HL-60/S4 treated with phorbol 12-myristate 13-acetate at 8.2 ng/mL for 4 days and 3 days (cell line): ENCODE data around the gene SMAD6.

Experiments
- in situ Hi-C: fragments of 300-500 bp; cut with MboI; formaldehyde crosslinking; loops from 2 replicates; pipeline ENCODE4 v1.15.0; 2022; ENCODE audit warnings: low sequenced_read_pairs

Gene SMAD6

DNA sequence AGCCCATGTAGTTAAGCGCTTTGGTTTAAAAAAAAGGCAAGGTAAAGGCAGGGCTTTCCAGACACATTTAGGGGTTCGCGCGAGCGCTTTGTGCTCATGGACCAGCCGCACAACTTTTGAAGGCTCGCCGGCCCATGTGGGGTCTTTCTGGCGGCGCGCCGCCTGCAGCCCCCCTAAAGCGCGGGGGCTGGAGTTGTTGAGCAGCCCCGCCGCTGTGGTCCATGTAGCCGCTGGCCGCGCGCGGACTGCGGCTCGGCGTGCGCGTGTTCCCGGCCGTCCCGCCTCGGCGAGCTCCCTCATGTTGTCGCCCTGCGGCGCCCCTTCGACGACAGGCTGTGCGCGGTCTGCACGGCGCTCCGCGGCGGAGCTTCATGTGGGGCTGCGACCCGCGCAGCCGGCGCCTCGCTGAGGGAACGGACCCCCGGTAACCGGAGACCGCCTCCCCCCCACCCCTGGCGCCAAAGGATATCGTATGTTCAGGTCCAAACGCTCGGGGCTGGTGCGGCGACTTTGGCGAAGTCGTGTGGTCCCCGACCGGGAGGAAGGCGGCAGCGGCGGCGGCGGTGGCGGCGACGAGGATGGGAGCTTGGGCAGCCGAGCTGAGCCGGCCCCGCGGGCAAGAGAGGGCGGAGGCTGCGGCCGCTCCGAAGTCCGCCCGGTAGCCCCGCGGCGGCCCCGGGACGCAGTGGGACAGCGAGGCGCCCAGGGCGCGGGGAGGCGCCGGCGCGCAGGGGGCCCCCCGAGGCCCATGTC is 927 bp downstream of the SMAD6 start:
- in situ Hi-C loops, result no loop called here

DNA sequence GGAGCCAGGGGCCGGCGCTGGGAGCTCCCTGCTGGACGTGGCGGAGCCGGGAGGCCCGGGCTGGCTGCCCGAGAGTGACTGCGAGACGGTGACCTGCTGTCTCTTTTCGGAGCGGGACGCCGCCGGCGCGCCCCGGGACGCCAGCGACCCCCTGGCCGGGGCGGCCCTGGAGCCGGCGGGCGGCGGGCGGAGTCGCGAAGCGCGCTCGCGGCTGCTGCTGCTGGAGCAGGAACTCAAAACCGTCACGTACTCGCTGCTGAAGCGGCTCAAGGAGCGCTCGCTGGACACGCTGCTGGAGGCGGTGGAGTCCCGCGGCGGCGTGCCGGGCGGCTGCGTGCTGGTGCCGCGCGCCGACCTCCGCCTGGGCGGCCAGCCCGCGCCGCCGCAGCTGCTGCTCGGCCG is 1.5 kb downstream of the SMAD6 start:
- in situ Hi-C loops, result no loop called here

DNA sequence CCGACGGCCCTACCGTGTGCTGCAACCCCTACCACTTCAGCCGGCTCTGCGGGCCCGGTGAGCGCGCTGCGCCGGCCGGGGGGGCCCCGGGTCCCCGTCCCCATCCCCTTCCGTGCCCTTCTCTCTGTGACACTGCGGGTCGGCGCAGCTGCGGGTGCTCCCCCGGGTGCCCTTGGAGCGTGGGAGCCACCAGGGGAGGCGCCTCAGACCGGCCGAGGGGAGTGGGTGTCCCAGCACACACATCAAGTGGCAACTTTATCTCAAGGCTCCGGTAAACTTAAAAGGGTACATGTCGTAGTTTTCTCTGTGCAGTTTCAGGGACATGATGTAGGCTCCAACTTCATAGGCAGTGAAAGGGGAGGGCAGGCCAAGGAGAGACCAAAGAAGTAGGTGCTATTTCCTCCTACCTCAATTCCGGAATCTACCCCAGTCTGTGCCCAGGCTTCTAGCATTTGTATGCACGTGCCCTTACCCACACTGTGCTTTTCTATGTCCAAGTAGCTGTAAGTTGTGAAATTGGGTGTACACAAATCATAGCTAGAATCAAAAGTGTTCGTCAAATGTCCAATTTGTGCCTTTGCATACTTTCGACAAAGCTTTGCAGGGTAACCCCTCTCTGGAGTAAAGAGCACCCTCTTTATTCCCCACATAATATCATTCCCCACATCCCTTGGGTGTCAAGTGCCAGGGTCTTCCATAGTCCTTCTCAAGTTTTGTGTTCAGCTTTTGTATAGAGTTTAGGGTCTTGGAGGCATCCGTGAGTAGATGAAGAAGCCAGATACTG is 2.2 kb downstream of the SMAD6 start:
- in situ Hi-C loops, result no loop called here

DNA sequence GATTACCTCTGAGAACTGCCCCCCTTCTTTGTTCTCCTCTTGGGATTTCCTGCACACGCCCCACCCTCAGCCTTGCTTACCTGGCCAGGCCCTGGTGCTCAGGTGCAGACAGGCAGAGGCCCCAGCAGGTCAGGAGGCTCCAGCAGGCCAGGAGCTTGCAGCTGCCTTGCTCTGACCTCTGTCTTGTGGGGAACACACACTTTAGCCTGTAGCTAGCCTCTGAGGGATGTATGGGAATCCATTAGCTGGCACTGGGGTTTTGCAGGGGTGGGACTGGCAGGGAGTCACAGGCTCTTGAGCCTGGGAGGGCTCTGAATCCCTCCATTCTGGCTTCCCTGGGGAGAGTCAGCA is 2.7 kb downstream of the SMAD6 start:
- in situ Hi-C loops, result no loop called here

DNA sequence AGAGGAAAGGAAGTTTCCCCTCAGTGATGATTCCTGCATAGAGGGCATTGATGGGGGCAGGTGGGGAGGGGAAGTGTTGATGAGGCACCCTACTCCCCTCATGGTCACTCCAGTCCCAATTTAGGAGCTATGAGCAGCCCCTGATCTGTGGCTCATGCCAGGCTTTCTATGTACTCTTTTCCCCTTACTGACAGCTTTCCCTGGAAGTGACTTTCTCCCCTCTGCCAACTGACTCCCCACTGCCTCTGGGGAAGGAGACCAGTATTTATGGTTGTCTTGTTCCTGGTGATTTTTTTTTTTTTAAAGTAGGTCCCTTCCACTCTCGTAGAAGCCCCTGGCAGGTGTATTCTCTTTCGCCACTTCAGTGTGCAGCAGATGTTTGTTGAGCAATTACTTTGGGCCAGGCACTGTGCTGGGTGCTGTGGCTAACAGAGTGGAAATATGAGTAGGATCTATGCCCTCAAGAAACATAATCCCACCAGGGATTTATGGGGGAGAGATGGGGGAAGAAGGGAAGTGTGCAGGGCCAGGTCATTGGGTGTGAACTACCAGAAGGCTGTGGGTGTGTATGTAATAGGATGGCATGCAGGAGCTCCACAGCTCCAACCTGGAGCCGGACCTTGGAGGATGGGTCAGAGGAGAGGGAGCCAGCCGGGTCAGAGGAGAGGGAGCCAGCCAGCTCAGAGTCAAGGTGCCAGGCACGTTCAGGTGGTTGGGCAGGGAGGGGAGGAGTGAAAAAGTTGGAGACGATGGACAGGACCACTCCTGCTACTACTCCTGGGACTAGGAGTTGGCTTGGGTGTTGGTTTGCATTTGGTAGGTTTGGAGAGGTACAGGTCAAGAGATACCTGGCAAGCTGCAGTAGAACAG is 3.5 kb downstream of the SMAD6 start:
- in situ Hi-C loops, result no loop called here

DNA sequence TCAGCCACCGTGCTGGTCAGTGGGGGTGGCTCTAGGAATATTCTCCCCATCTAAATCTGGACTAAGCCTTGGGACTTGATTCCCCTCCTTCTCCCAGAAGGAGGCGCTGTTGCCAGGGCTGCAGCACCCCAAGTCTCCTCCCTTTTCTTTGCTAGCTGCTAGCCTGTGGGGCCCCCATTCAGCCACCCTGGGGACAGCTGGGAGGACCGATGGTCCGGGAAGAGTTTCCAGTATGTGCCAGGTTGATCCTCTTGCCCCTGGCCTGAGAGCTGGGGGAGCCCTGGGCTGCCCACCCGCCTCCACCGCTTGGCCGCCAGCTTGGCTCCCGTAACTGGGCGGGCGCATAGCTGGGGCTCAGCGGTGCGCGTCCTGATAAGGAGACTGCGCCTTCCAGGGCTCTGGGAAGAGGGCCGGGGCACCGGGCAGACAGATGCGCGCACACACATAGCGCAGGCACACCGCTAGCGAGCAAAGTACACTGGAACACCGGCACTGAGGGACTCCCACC is 4.2 kb downstream of the SMAD6 start:
- in situ Hi-C loops, result no loop called here

DNA sequence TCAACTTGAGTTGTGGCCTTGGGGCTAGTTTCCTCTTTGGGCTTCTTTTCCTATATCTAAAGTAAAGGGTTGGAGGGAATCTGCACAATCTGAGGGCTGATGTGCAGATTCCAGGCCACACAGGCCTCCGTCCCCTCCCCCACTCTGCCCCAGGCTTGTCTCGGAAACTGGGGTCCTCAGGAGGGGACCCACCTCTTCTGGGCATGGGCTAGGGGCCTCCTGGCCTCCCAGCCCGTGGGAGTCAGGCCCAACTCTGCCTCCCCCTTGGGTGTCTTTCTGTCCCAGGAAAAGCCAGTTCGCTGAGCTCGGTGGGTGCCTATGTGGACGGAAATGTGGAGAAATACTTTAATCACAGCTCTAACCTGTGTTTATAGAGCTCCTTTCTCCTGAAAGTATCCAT is 4.8 kb downstream of the SMAD6 start:
- in situ Hi-C loops, result no loop called here

DNA sequence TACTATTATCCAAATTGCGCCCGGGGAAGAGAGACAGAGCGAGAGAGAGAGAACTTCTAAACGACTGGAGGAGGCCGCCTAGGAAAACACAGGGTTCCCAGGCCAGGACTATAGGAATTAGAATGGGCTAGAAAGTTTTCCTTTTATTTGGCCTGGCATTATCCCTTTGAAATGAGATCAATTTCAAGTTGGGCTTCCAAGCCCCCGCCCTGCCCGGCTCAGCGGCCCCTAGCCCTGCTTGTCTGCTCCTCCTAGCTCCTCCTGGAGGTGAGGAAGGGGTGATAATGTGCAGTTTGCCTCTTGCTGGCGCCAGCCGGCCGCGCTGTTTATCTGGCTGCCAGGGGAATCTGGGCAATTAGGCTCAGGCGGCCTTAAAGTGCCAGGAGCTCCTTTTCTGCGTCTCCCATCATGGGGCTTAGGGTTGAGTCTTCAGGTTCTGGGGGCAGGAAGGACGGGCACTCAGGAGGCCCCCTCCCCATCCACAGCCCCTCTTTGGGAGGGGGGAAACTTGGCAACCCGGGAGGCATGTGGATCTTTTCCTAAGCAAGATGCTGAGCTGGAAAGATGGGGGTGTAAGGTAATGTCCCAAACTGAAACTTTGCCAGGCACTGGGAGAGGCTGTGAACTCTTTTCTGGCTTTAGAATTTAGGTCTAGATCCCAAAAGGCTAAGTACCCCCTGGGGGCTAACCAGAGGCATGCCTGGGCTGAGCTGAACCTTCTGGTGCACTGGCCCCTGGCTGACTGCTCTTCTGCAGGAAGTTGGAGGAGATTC is 5.5 kb downstream of the SMAD6 start:
- in situ Hi-C loops, result no loop called here

DNA sequence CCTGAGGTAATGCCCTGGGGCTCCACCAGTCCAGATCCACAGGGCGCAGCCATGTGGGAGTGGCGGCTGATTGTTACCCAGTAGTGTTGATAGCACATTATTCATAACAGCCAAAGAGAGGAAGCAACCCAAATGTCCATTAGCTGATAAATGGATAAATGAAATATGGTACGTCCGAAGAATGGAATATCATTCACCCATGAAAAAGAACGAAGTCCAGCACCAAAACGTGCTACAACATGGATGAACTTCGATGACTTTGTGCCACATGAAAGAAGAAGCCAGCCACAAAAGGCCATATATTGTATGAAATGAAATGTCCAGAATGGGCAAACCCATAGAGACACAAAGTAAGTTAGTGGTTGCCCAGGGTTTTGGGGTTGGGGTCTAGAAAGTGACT is 6.4 kb downstream of the SMAD6 start:
- in situ Hi-C loops, result no loop called here

DNA sequence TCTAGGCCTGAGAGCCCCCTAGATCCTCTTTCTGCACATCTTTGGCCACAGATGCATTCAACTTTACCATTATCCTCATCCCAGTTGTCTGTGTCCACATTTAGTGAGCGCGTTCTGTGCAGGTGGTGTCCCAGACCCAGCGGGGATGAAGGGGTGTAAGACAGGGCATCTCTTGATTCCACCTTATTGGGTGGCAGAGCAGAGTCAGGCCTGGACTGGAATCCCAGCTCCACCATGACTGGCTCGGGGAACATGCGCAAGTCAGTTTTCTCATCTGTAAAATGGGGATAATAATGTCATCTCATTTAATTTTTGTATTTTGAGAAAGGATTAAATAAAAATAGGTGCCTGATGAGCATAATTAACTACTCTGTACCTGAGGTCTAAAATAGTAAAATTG is 7.8 kb downstream of the SMAD6 start:
- in situ Hi-C loops, result no loop called here

DNA sequence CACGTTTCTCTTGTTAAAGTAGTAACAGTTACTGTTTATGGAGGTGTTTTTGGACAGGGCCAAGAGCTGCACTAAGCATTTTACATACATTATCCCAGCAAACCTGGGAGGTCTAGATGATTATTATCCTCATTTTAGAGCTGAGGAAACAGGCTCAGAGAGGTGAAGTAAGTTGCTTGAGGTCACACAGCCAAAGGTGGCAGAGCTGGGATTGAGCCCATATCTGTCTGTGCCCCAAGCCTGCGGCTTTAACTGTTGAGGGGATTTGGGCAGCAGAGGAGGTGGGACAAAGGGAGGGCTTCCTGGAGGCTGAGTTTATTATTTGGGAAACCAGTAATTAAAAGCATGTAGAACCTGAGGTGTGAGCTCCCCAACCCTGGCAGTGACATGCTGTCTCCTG is 9.2 kb downstream of the SMAD6 start:
- in situ Hi-C loops, result no loop called here

DNA sequence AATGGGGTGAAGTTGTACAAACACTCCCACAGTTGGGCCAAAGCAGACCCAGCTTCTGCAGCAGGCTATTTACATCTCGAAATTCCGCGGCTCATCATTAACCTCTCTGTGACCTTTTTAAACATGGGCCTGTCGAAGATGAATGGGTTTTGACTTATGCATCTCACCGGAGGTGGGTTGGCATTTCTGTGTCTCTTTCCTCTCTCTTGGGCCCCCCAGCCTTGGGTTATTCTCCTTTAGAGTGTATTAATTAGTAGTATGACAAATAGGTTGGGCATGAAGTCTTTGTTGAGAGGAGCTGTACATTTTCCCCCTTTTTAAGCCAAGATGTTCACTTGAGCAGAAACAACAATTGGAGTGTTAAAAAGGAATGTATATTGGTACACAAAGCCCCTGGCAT is 9.8 kb downstream of the SMAD6 start:
- in situ Hi-C loops, result no loop called here

DNA sequence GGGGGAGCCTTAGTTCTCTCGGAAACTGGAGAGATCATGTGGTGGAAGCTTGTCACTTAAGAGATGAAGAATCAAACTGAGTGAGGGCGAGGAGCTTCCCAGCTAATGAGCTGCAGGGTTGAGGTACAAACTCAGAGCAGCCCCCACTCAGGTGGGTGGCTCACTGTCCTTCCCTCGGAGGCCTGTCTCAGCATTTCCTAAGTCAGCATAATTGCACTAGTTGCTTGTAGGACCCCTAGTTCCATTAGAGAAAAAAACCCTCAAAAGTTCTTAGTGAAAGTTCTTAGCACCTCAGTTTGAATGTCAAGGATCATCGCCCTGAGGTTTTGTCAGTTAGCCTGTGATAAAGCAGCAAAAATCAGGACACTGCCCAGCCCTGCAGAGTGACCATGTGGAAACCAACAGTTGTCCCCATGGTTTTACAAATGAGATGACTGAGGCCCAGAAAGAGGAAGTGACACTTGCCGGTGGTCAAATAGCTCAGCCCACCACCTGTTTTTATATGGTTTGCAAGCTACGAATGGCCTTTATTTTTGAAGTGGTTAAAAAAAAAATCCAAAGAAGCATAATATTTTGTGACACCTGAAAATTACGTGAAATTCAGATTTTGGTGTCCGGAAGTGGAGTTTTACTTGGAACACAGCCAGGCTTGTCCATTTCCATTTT is 11.9 kb downstream of the SMAD6 start:
- in situ Hi-C loops, result no loop called here

DNA sequence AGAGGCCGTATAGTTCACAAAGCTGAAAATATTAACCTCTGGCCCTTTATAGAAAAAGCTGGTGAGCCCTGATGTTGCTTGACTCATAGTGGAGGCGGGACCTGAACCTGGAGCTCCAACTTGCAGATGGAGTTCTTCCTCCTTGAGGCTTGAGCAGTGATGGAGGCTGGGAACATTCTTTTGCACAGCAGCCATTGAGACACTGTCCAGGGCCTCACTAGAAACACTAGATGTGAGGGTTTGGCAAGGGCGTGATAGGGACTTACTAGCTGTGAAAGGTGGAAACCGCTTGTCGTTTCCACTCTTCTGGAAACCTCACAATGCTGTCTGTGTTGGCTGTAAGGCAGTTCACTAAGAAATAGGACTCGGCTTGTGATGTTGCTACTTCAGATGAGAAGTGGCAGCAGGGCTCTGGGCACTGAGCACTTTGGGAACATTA is 12.5 kb downstream of the SMAD6 start:
- in situ Hi-C loops, result no loop called here

DNA sequence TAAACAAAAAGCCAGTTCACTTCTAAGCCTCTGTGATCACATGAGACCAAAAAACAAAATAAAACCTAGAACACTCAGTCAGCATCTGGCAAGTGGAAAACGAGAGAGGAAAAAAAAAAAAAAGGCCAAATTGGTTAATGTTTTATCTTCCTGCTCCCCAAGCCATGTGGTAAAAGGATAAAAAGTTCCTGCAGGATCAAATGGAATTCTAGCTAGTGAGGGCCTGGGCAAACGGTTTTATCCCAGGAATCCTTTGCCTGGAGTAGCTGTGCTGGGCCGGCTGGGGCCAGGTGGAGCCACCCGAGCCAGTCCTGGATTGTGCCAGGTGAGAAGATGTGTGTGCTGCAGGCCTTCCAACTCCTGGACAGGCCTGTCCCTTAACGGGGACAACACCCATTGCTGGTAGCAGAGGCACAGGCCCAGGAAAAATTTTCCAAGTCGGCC is 13.2 kb downstream of the SMAD6 start:
- in situ Hi-C loops, result no loop called here

DNA sequence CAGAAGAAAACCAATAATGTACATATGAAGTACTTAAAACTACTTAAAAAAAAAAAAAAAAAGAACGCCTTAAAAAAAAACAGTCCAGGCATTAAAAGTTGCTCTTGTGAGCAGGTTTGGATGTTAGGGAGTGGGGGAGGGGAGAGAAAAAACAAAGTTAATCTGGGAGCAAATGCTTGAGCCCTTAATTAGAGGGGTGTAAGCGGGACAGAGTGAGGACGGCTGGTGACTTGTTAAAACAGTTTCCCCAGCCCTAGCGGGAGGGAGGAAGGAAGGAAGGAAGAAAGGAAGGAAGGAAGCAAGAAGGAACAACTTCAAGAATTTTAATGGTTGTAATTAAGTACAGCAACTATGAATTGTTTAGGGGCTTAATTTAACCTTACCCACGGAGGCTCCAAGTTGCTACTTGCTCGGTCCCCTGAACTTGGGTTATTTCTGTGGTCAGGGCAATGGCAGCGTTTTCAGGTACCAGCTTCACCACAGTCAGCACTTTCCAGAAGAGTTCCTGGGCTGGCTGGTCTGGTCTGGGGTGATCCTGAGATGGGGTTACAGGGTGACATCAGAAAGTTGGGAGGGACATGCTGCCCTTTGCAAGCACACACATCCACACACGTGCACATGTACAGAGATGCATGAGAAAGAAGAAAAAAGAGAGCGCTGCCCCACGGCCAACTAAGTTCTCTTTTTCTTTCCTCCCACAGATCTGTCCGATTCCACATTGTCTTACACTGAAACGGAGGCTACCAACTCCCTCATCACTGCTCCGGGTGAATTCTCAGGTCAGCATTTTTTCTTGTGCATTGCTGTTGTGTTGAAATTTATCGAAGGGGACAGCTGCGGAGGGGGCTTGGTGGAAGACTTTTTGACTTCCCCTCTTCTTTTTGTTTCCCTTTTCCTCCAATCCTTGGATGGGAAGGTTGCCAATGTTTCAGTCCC is 14.0 kb downstream of the SMAD6 start:
- in situ Hi-C loops, result no loop called here

DNA sequence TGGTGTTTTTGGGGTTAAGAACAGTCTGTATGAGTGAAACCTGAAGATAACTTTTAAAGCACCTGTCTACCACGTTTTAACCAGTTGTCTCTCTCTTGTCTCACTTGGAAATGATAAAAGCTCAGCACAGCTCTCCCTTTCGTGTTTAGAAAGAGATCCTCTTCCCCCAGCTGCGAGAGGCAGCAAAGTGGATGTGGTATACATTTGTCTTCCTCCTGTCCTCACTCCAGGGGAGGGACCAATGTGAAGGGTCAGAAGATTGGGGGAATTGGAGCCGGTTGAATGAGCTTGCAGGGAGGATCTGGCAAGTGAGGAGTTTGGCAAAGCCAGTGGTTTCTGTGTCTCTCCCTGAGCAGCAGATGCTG is 14.6 kb downstream of the SMAD6 start:
- in situ Hi-C loops, result no loop called here

DNA sequence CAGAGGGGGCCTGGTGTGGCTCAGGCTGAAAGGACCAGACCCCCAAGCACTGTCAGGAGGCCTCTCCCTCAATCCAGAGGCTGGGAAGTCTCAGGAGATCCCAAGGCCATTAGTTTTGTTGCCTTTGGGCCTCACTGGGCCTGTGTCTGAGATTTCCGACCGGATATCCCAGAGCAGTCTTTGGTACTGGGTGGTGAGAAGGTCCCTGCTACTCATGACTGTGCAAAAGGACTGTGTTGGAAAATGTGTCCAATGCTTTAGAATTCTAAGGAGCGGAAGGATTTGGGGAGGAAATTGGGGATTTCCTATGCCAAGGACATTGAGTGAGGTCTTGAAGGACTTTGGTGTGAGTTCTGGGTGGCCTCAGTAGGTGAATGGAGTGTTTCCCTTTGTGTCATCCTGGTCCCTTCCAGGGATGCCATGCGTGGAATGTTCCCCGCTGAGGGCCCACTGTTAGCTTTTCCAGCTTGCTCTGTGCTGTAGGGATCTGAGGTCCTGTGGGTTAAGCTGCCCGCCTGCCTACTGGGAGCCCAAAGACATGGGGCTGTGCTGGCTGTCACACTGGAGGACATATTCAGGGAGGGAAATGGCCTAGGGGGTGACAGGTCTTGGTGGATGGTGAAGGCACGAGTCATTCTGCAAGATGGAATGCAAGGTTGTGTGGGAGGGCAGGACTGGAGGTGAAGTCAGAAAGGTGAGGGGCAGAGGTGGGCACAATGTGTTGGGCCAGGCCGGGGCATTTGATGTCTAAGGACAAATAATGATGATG is 16.4 kb downstream of the SMAD6 start:
- in situ Hi-C loops, result no loop called here
